GM21825 (cell line): ENCODE data around the gene CNKSR2.

ENCODE experiments used
- ATAC-seq: cut with Tn5 transposase; IDR thresholded peaks from one replicate; pipeline ENCODE4 v1.9.1; 2021; ENCODE audit warnings: mild to moderate bottlenecking, moderate library complexity; ENCODE audit not compliant: unreplicated experiment

Gene CNKSR2

DNA sequence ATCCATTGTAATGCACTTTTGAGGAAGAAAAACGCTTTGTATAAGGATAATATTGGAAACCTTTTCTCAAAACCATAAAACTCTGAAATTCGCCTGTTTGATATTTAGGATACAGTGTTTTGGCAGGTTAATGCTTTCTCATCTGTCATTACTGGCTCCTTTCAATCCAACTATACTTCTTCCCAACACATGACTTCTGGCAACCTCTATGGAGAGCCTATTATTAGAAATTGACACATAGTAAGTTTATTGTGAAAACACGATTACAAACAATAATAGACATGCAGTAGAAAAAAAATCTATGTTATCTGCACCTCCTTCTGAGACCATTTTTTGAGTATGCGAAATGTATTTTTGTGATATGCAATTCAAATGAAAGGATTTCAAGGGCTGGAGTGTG lies 288.5 kb downstream of the CNKSR2 start:
- ATAC-seq = no peak

DNA sequence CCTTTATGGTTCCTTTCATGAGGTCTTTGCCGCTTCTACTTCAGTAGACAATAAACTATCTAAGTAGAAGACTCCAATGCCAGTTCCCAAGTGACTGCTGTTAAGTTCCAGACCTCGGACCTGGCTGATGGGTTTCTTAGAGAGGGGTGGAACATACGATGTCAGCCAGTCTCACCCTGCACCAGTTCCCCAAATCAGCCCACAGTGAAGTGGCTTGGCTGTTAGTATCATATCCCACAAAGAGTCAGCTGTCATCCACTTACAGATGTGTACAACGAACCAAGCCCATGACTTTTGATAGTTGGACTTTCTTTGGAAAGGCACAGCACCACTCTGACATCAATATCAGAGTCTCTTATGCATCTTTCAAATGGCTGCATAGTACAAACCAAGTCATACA lies 292.0 kb downstream of the CNKSR2 start:
- no peak for ATAC-seq

DNA sequence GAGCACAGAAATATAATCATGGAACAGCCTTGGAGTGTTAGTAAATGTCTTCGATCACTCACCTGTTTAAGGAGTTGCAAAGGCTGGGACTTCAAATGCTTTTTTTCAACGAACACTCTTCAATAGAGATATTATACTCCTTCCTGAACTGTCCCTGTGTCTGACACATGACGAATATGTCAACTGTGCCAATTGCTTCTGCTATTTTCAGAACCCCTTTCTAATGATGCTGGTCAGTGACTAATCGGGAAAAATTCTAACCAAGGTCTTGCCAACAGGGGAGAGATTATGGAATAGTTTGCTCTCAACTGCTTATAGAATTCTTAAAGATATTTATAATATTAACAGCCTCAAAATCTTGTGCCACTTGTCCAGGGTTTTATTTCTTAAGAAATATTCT lies 292.5 kb downstream of the CNKSR2 start:
- no peak for ATAC-seq

DNA sequence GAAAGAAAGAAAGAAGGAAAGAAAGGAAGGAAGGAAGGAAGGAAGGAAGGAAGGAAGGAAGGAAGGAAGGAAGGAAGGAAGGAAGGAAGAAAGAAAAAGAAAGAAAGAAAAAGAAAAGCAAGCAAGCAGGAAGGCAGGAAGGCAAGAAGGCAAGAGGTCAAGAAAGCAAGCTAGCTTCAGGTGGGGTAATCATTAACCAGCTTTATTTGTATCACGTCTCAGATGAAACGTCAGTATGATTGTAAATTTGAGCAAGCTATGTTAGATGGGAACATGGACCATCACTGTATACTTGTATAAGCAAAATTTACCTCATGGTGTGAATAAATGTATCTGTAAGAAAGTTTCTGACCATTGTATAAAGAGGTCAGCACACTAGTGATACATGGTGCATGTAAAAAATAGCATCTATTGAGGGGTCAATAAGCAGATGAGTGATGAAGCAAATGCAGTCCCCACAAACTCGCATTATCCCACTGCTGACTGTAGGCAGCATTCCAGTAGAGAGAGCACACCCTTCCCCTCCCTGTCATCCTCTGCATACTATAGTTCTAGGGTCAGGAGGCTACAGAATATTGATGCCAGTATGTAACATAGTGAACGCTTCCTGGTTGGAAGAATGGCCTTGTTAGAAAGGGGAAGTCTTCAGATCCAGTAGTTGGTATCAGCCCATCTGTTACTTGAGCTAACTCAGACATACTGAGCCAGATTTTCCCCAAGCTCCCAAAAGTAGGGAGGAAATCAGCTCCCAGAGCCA lies 300.4 kb downstream of the CNKSR2 start:
- no peak for ATAC-seq

DNA sequence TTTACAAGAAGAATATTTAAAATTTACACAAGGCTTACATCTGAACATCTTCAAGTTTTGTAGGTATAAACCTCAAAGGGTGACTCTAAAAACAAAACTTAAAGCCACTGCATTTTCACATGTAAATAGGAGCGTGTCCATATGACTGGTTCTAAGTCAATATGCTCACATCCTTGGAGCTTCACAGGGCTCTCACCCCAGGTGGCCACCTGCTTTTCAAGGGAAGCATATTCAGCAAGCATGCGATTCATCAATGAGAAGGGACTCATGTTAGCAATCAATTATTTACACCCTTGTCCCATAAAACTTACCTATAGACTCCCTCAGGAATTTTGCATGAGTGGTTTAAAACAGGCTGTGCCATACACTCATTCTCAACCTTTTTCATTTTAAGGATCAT lies 301.7 kb downstream of the CNKSR2 start:
- no peak for ATAC-seq

DNA sequence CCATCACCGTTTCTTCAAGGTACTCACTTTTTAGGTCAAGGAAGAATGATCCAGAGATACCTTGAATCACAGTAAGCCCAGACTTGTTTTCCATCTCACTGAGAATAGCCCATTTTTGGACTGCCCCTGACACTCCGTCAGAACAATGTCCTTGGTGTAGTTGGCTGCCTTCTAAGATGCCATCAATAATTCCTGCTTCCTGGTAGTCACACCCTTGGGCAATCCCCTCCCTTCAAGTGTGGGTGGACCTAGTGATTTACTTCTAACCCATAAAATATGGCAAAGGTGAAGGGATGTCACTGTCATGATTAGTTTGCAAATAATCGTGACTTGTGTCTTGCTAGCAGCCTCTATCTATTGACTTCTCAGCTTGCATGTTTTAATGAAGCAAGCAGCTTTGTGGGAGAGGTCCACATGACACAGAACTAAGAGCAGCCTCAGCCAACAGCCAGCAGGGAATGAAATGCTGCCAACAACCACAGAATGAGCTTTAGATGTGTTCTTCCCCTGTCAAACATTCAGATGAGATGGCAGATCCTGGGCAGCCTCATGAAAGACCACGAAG lies 303.9 kb downstream of the CNKSR2 start:
- ATAC-seq = no peak

DNA sequence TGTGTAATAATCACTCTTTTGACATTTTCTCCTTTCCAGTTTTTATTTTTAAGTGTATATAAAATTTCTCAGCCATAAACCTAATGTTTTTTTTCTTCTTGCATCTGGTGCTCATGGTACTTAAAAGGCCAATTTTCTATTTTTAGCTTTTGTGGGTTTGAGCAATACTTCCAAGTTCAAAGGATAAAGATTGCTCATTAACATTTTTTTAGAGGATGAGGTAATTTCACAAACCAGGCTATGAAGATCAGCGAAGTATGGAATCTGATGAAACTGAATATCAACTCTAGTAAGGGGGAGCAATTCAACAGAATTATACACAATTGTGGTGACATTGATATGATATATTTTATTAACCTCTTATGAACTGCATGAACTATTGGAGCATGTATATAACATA lies 309.7 kb downstream of the CNKSR2 start:
- no peak for ATAC-seq

DNA sequence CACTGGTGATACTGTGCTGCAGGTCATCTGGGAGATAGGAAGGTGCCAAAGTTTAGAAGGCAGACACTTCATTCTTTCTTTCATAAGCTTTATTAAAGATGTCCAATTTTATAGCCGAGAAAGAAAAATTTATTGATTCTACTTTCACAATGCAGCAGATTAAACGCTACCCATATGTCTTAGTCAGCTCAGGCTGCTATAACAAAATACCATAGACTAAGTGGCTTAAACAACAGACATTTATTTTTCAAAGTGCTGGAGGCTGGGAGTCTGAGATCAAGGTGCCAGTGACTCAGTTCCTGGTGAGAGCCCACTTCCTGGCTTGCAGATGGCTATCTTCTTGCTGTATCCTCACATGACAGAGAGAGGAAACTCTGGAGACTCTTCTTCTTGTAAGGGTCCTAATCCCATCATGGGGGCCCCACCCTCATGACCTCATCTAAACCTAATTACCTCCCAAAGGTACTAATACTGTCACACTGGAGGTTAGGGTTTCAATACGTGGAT lies 317.3 kb downstream of the CNKSR2 start:
- ATAC-seq = no peak

DNA sequence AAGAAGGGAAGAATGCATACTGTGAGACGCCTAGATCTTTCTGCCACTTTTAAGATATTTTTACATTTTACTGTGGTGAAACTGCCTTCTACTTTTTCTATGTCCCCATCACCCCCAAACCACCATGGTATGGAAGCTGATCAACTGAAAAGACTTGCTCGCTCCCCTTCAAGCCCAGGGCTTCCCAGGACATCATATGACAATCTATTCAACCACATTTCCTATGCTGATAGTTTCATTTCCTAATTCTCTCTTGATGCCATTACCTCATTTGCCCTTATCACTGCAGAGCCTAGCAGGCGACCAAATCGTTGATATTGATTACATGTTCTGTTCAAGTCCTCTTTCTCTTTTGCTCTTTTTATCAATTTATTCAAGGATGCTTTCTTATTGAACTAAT lies 324.1 kb downstream of the CNKSR2 start:
- no peak for ATAC-seq

DNA sequence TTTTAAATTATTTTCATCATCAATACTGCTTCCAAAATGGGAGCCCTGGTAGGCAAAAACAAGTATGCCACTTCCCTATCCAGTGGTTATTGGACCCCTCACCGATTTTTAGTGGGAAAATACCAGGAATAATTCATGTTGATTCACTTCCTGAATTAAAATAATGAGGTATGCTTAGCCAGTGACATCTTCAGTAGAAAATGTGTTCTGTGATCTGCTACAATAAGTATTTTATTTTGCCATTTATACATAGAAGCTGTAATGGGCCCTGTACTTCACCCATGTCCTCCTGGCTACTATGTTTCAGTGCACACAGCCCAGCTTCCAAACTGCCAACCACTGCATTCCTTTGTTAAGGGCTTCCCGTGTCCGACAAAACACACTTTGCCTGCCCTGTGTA lies 324.9 kb downstream of the CNKSR2 start:
- ATAC-seq = no peak

DNA sequence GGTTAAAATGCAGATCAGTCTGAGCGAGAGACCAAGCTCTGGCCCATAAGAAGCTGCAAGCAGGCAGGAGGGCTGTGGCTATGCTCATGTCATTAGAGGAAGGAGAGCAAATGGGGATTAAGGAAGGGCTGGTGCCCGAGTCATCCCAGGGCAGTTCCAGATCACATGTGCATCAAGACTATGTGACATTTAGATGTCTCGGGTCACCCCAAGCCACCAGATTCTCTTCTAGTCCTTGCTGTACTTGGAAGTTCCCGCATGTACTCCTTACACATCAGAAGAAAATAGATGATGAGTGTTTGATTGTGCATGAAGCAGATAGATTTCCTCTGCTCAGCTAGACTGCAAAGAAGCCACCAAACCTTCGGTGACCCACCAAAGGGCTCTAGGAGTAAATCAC lies 326.1 kb downstream of the CNKSR2 start:
- ATAC-seq = no peak

DNA sequence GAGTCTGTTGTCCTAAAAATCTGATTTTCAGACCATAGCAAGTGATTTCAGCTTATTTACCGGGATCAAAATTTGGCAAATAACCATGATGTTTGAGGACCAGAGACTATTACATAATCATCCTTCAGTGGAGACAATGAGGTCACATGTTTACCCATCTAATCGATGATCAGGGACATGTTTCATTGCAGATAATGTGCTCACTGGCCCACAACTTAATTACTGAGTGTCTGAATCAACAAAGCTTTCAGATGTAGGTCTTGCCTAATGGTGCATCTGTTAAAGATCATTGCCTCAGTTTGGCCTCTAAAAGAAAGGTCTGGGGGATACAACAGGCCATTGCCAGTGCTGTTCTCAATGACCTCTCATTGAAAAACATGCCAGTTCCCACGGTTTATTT lies 326.7 kb downstream of the CNKSR2 start:
- ATAC-seq = no peak

DNA sequence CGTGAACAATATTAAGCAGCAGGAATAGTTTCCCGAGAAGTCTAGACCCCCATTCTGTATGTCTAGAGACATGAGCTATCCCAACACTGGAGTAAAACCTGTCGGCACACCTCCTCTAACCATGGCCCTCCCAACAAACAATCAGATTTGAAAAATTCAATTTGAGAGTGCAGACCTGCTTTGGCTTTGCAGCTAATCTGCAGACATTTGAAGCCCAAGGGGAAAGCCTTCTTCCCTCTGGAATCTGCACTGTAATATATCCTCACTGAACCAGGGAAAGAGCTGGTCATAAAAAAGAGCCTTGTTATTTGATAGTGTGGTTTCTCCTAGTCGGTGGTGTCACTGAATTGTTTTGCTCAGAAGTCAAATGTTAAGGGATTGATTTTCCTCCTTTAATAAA lies 328.5 kb downstream of the CNKSR2 start:
- ATAC-seq = no peak
